NCI-H146 treated with DMSO at 0.1 percent for 48 hours (cell line): Measurements from ENCODE around the gene LRFN2.

Source experiments
- DNase-seq: peaks from one replicate; lab custom pipeline; 2025; ENCODE audit not compliant: unreplicated experiment; lab: John Stamatoyannopoulos, UW

LRFN2 gene

DNA sequence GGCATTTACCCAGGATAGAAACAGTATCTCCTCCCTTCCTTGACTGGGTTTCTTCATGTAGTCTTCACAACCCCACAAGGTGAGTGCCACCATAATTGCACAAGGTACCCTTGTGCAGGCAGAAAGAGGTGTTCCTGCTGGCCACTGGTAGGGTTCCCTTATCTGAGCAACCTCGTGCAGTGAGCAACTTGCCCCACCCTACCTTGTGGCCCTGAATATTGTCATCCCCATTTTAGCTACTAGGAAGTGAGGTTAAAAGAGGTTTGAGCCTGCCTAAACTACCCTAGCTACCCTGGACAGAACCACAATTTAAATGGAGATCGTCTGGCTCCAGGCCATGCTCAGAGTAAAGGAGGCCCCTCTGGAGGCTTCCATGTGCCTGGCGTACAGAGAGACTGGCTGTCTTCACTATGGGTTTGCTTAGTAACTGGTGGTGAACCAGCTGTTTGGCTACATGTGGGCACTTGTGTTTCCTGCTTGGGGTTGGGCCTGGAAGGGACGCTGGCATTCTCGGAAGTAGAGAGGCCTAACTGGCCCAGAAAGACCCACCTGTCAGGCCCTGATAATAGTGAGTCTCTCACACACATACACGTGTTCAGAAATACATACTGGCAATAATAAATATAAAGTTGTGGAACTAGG, 148.8 kb downstream of the LRFN2 start:
- no peak for DNase-seq

DNA sequence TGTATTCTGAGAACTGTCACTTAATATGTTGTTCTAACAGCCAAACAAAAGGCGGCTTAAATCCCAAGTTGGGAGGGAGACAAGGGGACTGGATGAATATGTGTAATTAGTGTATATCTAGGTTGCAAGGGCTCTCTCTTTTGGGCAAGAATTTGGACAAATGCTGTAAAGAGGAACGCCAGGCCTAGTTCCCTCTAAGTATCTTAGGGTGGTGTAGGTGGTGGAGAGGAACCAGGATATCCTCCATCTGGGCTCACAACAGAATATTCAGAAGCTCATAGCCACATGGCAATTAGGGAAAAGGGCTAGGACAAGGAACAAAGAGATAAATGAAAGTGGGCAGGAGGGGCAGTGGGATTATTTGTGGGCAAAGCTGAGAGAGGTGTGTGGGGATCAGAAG, 149.5 kb downstream of the LRFN2 start:
- DNase-seq, result no peak

DNA sequence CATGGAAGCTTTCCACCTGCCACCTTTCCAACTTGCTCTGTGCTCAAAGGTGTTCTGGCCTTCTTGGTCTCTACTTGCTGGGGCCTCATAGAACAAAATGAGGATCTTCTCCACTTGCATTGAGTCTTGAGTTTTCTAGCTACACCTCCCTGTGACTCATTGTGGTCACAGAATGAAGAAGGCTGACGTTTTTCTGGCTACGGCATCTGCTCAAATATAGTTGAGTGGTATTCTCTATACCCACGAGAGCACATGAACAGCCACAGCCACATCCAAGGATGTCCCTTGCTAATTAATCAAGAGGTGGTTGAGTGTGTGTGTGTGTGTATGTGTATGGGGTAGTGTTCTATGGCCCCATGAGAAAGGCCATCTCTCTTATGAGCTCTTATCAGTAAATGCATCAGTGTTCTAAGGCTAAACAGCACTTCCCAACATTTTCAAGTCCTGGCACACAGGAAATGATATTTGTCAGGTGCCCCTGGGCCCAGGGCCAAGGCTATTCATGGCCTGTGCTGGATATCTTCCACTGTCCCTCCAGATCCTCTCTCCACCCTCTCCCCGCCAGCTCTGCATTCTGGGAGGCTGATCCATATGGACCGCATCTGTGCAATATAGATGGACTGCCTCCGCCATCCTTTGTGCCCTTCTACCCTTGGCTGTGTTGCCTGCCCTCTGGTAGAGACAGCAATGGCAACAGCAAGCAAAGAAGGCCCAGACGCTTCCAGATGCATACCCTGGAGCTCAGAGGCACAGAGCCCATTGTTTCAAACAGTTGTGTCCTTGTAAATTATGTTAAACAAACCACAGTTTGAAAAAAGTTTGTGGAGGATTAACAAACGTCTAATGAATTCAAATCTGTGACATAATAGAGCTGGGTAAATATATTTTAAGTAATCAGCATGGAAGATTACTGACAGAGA, 150.2 kb downstream of the LRFN2 start:
- no peak for DNase-seq

DNA sequence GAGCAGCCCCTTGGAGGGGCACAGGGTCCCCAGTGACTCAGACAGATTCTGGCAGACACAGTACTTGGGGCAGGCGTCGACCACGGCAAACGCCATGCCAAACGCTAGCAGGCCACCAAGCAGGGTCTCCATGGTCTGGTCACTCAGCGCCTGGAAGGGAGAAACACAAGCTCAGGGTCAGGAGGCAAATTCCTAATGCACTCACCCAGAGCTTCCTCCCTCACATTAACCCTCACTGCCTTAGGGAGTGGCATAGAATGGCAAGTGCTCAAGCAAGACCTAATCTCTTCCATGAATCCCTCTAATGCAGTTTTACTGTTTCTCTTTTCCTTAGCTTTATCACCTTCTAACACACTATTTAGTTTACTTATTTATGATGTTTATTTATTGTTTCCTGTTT, 154.2 kb downstream of the LRFN2 start:
- DNase-seq, result no peak

DNA sequence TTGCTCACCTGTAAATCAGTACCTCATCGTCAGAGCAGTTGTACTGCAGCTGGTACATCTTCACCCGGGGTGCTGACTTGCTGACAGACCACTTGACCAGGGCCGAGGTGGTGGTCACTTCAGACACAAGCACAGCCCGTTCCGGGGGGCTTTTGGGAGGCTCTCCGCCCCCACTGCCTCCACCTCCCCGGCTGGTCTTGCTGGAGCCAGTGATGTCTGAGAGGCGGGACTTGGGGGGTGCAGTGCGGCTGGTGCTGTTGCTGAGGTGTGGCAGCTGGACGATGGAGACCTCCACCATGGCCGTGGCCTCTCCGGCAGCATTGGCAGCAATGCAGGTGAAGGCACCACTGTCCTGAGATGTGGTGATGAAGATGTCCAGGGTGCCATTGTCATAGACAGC, 155.5 kb downstream of the LRFN2 start:
- DNase-seq, result no peak

DNA sequence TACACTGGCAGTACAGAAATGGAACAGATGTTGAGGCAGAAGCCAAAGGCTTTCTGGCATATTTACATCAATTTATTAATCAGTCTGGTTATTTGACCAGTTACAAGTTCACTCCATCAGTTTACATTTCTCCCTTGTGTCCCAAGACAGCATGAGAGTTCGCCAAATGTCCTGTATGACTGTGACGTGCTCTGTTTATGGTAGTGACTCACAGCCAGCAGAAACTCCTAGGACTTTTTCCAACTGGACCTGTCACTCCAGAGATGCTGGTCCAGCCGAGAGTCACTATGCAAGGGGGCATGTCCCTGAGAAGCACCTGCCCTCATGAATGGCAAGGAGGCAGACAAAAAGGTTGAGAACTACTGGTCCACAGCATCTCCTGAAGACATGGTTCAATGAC, 160.0 kb downstream of the LRFN2 start:
- no peak for DNase-seq

DNA sequence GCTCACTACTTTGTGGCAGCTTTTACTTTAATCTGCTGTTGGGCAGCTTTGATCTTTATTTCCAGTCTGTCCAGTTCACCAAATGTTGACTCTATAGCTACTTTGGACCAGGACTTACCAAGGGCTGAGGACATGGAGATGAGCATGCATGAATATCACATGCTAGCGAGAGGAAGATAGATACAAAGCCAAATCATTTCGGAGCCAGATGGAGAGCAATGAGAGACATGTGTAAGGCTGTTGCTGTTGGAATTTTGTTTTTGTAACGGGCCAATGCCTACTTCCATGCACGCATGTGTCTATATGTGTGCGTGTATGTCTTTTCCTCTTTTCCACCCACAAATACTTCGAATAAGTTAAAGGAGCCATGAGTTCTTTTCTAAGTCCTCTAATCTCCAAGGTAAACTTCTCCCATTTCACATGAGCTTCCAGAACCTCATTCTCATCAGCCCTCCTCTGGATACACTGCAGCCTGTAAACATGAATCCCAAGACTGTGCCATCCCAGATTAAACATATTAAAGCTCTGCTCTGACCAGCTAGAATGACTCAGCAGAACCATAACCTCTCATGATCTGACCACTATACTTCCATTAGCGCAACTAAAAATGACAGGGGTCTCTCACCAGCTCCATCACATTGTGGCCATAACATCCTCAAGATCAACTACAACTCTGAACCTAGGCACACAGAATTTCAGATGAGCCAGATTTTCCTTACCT, 160.7 kb downstream of the LRFN2 start:
- DNase-seq, result no peak

DNA sequence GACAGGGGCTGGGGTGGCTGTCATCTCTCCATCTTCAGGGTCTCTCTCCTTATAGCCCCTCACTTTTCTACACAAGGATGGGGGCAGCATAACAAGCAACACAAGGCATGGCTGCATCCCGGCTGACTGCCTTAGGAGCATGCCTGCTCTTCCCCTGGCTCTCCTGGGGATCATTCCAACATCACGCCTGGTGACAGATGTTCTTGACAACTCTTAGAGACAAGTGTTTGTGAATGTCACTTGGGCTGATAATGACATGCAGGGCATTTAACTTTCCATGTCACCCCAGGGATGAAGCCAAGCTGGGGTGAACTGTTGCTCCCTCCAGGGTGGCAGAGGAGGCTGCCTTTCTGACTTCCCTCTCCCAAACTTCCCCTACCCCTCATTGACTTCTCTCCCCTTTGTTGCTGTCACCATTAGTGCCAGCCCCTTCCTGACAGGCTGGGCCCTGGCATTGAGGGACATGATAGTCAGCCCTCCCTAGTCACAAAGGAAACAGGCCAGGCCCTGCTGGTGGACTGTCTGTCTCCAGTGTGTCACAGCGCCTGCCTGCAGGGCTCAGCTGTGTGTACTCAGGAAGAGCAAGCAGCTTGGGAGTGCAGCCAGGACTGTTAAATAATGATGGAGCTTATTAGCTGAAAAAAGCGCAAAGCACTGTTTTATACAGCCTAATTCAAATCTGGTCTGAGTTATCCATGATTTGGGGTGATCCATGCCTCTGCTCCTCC, 161.8 kb downstream of the LRFN2 start:
- no peak for DNase-seq

DNA sequence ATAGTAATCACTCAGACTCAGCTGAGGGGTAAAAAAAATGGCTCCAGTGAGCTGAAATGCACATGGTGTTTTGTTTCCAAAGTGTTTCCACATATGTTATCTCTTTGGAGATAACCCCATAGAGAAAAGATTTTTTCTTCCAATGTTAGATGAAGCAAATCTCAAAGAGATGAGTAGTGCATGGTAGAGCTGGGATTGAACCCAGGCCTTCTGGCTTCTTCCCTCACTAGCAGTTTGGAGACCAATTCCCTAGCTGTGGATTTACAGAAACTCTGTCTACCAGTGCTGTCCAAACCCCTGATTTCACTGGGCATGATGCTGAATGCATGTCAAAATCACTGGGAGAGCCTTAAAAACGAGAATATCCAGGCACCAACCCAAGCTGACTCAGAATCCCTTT, 165.1 kb downstream of the LRFN2 start:
- no peak for DNase-seq

DNA sequence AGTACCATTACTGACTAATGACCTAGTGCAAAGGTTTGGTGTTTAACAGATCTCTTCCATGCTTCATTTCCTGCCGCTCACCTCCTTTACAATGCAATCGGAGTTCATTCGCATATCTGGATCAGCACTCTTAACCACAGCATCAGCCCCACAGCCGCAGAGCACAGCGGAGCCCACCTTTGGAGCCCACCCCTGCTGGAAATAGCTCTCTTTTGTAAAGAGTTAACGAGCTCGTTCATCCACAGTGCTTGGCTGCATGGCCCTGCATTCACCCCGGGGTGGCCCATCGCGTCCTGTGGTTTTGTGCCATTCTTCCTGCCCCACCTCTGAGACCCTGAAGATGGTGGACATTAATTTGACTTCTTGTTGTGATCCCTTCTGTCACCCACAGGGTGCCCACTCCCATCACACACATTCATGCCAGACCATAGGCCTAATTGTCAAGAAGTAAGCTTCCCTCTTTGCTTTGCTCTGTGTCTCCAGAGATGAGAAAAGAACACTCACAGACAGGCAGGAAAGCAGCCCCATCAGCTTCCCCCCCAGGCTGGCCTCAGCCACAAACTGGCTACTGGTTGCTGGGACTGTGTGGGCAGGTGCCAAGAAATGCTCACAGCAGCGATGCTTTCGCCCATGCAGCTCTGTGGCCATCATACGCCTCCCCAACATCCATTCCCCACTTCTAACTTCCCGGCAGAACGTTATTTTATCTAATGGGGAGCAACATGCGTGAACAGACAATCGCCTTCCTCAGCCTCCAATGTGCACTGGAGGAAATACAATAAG, 167.0 kb downstream of the LRFN2 start:
- no peak for DNase-seq

DNA sequence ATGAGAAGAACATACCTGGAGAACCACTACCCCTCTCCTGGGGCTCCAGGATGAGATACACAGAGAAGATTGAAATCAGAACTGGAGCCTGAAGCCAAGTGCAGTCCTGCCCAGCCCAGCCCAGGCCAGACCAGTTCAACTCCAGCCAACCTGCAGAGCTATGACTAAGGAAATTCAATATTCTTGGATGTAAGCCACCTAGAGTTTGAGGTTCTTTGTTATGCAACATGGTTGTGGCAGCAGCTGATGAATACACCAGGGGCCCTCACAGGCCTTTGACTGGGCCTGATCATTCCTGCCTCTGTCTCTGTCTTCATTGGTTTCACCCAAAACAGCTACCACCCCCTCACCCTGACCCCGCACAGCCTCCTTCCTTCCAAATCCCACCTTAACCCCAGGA, 167.8 kb downstream of the LRFN2 start:
- DNase-seq, result no peak

DNA sequence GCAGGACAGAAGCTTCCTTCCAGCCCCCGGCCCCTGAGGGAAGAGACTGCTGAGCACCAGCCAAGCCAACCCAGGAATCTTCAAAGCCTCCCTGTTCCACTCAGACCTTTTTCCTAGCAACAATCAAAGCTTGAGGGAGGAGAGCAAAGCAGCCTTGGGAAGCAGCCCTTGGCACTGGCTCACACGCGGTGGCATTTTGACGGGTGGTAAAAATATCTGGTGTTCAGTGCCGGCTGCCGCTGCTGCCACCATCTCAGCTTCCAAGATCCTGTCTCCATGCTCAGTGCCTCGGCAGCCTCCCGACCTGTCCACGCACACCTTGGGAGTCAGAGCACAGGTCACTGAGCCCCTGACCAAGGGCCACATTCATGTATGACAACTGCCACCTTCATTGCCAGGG, 170.1 kb downstream of the LRFN2 start:
- no peak for DNase-seq

DNA sequence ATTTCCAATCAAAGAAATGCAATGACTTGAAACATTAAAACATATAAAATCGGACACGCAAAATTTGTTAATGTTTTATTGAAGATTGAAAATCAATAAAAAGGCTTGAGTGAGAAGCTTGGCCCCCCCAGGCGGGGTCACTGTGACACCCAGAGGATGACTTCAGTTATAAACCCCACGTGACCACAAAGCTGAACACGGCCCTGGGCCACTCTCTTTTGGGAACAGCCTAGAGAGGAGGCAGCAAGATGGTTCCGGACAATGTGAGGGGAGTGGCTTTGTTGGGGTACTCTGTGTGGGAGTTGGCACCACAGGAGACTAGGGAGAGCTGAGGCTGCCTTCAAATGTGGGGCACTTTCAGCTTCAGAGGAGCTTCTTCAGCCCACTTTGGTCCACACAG, 172.5 kb downstream of the LRFN2 start:
- no peak for DNase-seq

DNA sequence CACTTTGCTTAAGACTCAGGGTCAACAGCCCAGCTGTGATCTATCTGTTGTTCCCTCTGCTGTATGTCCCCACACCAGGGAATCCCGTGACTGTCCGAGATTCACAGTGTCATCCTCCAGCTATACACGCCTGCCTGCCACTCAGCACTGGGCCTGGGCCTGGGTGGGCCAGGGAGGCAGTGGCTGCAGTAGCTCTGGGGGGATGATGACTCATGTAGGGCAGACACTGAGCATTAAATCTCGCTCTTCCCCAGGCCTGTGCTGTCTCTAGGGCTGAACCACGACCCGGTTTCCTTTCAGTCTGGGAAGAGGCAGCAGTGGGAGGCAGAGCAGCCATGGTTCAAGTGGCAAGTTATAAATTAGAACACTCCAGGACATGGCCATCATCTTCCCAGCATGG, 173.9 kb downstream of the LRFN2 start:
- no peak for DNase-seq

DNA sequence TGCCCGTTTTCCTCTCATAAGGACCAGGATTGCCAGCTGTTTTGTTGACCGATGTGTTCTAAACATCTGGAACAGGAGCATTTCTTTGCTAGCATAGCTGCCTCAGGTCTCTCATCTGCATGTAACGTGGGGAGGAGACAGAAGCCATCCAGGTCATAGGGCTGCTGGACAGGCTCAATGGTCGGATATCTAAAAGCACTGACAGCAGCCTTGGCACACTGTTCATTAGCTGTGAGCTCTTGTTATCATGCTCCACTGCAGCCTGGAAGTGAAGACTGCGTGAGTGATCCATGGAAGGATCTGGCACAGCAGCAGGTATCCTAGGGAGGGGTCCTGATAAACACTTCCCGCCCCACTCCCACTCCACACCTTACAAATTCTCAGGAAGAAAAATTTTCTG, 175.3 kb downstream of the LRFN2 start:
- no peak for DNase-seq

DNA sequence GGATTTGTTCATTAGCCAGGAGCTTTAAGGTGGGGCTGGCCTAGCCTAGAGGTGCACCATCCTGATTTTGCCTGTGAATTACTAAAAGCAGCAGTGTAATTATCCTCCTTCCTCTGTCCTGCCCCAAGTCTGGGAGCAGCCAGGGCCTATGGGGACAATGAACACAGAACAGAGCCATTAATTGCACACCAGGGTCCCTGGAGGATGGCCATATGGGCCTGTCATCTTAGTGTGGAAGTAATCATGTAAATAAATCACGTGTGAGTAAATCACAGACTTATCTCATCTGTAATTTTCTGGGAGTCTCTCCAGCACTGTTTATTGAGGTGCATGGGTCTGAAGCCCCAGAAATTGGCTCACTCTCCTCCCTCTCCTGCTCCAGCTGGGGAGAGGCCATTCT, 176.3 kb downstream of the LRFN2 start:
- DNase-seq, result no peak

DNA sequence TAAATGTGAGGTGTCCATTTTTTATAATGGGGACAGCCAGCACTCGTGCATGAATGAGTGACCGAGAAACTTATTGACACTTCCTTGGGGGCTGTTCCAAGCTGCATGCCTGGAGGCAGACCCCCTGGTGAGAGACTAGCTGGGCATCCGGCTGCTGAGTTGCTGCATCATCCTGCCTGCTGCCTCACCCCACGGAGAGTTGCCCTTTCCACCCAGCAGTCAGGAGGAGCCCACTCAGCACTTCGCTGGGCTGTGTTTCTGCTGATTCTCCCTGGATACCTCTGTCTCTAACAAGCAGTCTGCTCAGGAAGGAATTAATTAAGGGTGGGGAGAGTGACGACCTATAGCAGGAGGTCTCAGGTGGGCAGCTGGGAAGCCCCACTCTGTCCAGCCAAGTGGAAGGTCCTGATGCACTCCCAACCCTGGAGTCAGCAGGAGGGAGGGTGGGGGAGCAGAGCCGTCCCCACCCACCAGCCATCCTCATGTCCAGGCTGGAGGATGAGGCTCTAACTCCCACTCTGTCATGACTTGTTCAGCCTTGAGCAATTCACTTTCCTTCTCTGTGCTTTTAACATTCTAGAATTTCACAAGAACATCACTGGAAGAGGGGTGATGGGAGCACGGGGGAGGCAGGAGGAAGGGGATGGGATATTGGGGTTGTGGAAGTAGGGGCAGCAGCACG, 177.3 kb downstream of the LRFN2 start:
- no peak for DNase-seq

DNA sequence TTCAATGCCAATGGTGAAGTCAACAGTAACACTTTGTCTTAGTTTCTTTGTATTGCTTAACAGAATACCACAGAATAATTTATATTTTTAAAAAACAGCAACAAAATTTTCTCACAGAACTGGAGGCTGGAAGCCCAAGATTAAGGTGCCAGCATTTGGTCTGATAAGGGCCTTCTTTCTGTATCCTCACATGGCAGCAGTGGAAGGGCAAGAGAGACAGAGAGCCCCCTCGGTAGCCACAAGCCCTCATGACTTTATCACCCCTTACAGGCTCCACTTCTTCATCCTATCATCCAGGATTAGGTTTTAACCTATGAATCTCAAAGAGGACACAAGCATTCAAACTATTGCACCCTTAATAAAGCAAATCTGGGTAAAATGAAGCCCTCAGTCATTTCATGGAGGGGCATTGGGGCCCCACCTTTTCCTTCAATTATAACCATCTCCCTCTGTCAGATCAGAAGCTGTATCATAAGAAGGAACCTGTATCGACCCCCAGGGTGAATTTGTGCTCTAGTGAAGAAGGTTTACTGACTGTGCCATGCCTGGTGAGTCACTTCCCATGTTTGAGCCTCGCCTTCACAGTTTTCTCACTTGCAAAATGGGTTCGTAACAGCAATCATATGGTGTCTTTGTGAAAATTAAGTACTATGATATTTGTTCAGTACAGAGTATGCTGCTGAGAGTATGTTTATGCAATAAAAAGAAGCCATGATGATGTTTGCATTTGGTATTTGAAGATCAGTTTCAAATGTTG, 178.2 kb downstream of the LRFN2 start:
- DNase-seq, result no peak

DNA sequence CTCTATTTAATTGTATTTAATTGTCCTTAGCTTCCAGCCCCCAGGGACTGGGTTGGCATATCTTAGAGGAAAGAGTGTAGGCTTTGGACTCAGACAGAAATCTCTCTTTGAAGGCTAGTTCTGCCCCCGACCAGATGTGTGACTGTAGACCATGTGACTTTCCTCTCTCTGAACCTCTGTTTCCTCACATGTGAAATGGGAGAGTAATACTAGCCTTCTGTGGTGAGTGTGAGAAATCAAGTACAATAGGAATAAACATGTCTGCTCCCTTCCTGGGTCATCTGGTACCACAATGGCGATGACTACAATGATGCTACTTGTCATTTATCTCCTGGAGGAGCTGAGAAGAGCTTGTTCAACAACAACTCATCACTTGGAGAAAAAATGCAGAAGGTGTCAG, 179.9 kb downstream of the LRFN2 start:
- no peak for DNase-seq
